Measurements from ENCODE around the gene KCNIP4.

DNA sequence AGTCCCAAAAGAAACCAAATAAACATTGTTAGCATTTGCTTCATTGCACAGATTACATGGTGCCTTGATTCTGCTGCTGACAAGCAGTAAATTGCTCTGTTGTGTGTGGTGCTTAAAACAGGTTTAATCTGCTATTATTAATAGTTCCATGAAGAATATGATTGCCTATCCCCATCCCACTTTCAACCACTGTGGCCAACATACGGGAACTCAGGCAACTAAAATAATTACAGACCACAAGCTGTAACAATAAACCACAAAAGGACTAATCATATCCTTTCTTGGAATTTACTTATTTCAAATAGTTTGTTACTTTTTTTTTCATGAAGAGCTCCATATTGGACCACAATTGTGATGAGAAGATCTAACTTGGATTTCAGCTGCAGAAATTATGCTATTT, 1116.8 kb downstream of the KCNIP4 start:
- TF ChIP-seq SUZ12 (IDR thresholded peaks at IDR 0.05; ENCODE audit: extremely low read depth, insufficient read depth, insufficient read length) (no peak), YY1 (IDR thresholded peaks at IDR 0.05; ENCODE audit: insufficient read depth, insufficient read length) (no peak), ZNF274 (IDR thresholded peaks at IDR 0.05; ENCODE audit: low read depth, low read length) (no peak)
